SK-N-SH (cell line): ENCODE data around the gene CHCHD1.

Experiments used
- EZH2phosphoT487 ChIP-seq: fragments of 200-600 bp; sonication (generic); IDR thresholded peaks from 2 replicates; pipeline ENCODE4 v1.6.1; 2017; ENCODE audit warnings: low read depth, mixed run types, mild to moderate bottlenecking, antibody characterized with exemption, moderate library complexity, borderline replicate concordance
- GABPA ChIP-seq: IDR thresholded peaks from 2 replicates; pipeline ENCODE4 v1.4.0; 2012; ENCODE audit warnings: low read depth, mild to moderate bottlenecking
- MXI1 ChIP-seq: IDR thresholded peaks from 2 replicates; pipeline ENCODE4 v1.6.1; 2012; ENCODE audit warnings: mild to moderate bottlenecking, low read depth, low read length, improper control_type of control experiment
- RFX5 ChIP-seq: IDR thresholded peaks from 2 replicates; pipeline ENCODE4 v1.6.1; 2012; ENCODE audit warnings: mild to moderate bottlenecking, improper control_type of control experiment, low read length
- RXRA ChIP-seq: IDR thresholded peaks from 2 replicates; pipeline ENCODE4 v1.4.0; 2012; ENCODE audit warnings: low read depth, mild to moderate bottlenecking, borderline replicate concordance
- SMC3 ChIP-seq: IDR thresholded peaks from 2 replicates; pipeline ENCODE4 v1.6.1; 2012; ENCODE audit warnings: low read depth, low read length, improper control_type of control experiment
- TCF12 ChIP-seq: IDR thresholded peaks from 2 replicates; pipeline ENCODE4 v1.4.0; 2012
- YY1 ChIP-seq: IDR thresholded peaks from 2 replicates; pipeline ENCODE4 v1.4.0; 2012; ENCODE audit warnings: low read depth, mild to moderate bottlenecking
- TF ChIP-seq, protein P1 (sequence below): fragments of 150-350 bp; IDR thresholded peaks from 2 replicates; pipeline ENCODE4 v1.6.1; 2017; ENCODE audit warnings: antibody characterized with exemption, low read length, low read depth, borderline replicate concordance
- TF ChIP-seq, protein P2 (sequence below): fragments of 200-600 bp; sonication (generic); IDR thresholded peaks from 2 replicates; pipeline ENCODE4 v1.6.1; 2017; ENCODE audit warnings: antibody characterized with exemption, mild to moderate bottlenecking, moderate library complexity
- TF ChIP-seq, protein P3 (sequence below): IDR thresholded peaks from 2 replicates; pipeline ENCODE4 v1.4.0; 2012; ENCODE audit warnings: low read depth, borderline replicate concordance
- TF ChIP-seq, protein P4 (sequence below): IDR thresholded peaks from 2 replicates; pipeline ENCODE4; 2012

DNA sequence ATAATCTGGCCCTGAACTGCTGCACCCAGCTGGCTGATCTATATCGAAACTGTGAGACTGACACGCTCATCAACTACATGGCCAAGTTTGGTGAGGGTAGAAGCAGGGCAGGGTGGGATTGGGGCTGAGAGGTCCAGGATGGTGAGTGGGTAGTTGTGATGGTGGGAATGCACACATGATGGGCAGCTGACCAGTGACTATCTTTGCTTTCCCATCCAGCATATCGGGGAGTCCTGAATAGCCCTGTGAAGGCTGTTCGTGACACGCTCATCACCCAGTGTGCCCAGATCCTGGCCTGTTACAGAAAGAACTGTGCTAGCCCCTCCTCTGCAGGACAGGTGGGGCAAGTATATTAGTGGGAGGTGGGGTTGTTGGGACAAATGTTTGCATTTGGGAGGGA is 12.5 kb upstream of the CHCHD1 start:
- no peak for TF ChIP-seq GABPA
- TF ChIP-seq SMC3 = no peak
- TF ChIP-seq, protein P1, sequence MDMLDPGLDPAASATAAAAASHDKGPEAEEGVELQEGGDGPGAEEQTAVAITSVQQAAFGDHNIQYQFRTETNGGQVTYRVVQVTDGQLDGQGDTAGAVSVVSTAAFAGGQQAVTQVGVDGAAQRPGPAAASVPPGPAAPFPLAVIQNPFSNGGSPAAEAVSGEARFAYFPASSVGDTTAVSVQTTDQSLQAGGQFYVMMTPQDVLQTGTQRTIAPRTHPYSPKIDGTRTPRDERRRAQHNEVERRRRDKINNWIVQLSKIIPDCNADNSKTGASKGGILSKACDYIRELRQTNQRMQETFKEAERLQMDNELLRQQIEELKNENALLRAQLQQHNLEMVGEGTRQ = no peak
- TF ChIP-seq, protein P2, sequence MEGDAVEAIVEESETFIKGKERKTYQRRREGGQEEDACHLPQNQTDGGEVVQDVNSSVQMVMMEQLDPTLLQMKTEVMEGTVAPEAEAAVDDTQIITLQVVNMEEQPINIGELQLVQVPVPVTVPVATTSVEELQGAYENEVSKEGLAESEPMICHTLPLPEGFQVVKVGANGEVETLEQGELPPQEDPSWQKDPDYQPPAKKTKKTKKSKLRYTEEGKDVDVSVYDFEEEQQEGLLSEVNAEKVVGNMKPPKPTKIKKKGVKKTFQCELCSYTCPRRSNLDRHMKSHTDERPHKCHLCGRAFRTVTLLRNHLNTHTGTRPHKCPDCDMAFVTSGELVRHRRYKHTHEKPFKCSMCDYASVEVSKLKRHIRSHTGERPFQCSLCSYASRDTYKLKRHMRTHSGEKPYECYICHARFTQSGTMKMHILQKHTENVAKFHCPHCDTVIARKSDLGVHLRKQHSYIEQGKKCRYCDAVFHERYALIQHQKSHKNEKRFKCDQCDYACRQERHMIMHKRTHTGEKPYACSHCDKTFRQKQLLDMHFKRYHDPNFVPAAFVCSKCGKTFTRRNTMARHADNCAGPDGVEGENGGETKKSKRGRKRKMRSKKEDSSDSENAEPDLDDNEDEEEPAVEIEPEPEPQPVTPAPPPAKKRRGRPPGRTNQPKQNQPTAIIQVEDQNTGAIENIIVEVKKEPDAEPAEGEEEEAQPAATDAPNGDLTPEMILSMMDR = no peak
- TF ChIP-seq, protein P3, sequence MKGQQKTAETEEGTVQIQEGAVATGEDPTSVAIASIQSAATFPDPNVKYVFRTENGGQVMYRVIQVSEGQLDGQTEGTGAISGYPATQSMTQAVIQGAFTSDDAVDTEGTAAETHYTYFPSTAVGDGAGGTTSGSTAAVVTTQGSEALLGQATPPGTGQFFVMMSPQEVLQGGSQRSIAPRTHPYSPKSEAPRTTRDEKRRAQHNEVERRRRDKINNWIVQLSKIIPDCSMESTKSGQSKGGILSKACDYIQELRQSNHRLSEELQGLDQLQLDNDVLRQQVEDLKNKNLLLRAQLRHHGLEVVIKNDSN = no peak
- TF ChIP-seq TCF12 = no peak
- no peak for TF ChIP-seq RXRA
- TF ChIP-seq EZH2phosphoT487 = no peak
- no peak for TF ChIP-seq RFX5
- TF ChIP-seq, protein P4, sequence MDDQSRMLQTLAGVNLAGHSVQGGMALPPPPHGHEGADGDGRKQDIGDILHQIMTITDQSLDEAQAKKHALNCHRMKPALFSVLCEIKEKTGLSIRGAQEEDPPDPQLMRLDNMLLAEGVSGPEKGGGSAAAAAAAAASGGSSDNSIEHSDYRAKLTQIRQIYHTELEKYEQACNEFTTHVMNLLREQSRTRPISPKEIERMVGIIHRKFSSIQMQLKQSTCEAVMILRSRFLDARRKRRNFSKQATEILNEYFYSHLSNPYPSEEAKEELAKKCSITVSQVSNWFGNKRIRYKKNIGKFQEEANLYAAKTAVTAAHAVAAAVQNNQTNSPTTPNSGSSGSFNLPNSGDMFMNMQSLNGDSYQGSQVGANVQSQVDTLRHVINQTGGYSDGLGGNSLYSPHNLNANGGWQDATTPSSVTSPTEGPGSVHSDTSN = no peak
- TF ChIP-seq MXI1 = no peak
- no peak for TF ChIP-seq YY1
